Thyroid gland (tissue), 4 donors: ENCODE data around the gene GORASP2.

Experiments
- POLR2A ChIP-seq, 2 donors: fragments of 450-650 bp; IDR thresholded peaks; one replicate each; pipeline ENCODE4 v1.6.1; 2017; ENCODE audit warnings: antibody characterized with exemption in 2 of 2, mild to moderate bottlenecking in 2 of 2, moderate library complexity in 1 of 2
- TF ChIP-seq, protein P1 (sequence below), 6 experiments: fragments of 200-600 bp in 3 of 6; fragments of 450-650 bp in 3 of 6; sonication (generic) in 3 of 6; IDR thresholded peaks; one replicate each; pipeline ENCODE4 v1.5.1; 2016 to 2019; ENCODE audit warnings: antibody characterized with exemption in 6 of 6, mild to moderate bottlenecking in 2 of 6, inconsistent platforms in 1 of 6, moderate library complexity in 1 of 6

DNA sequence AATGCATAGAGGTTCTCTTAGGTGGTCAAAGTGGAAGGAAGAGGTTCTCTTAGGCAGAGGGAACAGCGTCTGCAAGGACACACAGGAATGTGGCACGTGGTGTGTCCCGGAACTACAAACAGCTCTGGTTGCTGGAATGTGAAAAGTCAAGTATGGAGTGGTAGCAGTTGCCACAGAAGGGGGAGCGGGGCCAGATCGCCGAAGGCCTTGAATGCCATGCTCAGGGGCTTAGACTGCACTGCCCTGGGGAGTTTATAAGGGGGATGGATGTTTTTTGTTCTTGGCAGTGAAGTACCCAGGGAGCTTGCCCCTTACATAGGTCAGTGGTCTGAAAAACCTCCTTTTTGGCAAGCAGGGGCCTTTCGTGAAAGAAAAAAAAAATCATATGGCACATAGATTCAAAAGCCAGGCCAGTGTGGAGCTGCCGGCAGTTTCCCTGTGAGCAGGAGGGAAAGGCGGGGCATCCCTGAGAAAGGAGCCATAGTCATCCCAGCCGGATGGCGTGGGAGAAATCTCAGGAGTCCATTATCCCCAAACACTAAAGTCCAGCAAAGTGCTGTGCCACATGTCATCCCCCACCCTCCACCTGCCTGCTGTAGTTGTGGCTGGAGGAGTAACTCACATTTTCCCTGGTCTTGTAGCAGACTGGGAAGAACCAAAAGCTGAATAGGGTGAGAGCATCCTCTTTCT lies 45.4 kb downstream of the GORASP2 start:
- TF ChIP-seq POLR2A (IDR thresholded peaks at IDR 0.05), result no peak
- TF ChIP-seq, protein P1, sequence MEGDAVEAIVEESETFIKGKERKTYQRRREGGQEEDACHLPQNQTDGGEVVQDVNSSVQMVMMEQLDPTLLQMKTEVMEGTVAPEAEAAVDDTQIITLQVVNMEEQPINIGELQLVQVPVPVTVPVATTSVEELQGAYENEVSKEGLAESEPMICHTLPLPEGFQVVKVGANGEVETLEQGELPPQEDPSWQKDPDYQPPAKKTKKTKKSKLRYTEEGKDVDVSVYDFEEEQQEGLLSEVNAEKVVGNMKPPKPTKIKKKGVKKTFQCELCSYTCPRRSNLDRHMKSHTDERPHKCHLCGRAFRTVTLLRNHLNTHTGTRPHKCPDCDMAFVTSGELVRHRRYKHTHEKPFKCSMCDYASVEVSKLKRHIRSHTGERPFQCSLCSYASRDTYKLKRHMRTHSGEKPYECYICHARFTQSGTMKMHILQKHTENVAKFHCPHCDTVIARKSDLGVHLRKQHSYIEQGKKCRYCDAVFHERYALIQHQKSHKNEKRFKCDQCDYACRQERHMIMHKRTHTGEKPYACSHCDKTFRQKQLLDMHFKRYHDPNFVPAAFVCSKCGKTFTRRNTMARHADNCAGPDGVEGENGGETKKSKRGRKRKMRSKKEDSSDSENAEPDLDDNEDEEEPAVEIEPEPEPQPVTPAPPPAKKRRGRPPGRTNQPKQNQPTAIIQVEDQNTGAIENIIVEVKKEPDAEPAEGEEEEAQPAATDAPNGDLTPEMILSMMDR (IDR thresholded peaks at IDR 0.05), result no peak
